AG10803 (cell line): ENCODE data around the gene UFD1.

ENCODE experiments used
- DNase-seq: peaks from one replicate; pipeline ENCODE4 v3.0.0; 2010; ENCODE audit warnings: low read depth
- H3K4me3 ChIP-seq: 2 replicates; pipeline ENCODE4 v1.5.1; 2011; ENCODE audit warnings: mild to moderate bottlenecking, low read length, control low read depth
- TF ChIP-seq, protein P1 (sequence below): conservative IDR thresholded peaks from 2 replicates; pipeline ENCODE4 v1.5.1; 2011; ENCODE audit warnings: mild to moderate bottlenecking, low read length, control low read depth, inconsistent platforms

UFD1 gene

DNA sequence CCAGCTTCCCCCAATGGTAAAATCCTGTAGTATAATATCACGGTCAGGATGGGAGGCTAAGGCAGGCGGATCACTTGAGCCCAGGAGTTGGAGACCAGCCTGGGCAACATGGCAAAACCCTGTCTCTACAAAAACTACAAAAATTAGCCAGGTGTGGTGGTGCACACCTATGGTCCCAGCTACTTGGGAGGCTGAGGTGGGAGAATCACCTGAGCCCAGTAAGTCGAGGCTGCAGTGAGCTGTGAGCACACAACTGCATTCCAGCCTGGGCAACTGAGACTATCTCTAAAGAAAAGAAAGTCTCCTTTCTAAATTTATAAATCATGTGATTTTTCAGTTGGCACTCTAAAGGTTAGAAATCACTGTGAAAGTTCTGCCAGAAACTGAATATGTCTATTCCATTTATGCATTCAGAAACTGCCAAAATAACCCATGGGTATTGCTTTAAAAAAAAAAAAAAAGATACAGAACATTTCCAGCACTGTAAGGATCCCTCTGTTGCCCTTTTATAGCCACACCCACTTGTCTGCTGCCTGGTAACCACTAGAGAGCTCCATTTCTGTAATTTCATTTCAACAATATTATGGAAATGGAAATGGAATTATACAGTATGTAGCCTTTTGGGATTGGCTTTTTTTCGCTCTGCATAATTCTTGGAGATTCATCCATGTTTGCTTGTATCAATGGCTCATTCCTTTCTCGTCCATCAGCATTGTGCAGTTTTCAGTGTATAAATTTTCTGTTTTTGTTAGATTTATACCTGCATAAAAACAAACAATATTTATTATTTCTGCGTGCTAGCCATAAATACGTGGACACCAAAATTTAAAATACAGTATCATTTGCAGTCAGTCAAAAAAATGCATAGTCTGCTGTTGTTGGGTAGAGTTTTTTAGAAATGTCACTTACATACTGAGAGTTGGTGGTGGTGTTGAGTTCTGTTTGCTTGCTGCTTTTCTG lies 10.2 kb upstream of the UFD1 start:
- no peak overlapping the region for H3K4me3 ChIP-seq
- DNase-seq, result peak; percentile 14
- TF ChIP-seq, protein P1, sequence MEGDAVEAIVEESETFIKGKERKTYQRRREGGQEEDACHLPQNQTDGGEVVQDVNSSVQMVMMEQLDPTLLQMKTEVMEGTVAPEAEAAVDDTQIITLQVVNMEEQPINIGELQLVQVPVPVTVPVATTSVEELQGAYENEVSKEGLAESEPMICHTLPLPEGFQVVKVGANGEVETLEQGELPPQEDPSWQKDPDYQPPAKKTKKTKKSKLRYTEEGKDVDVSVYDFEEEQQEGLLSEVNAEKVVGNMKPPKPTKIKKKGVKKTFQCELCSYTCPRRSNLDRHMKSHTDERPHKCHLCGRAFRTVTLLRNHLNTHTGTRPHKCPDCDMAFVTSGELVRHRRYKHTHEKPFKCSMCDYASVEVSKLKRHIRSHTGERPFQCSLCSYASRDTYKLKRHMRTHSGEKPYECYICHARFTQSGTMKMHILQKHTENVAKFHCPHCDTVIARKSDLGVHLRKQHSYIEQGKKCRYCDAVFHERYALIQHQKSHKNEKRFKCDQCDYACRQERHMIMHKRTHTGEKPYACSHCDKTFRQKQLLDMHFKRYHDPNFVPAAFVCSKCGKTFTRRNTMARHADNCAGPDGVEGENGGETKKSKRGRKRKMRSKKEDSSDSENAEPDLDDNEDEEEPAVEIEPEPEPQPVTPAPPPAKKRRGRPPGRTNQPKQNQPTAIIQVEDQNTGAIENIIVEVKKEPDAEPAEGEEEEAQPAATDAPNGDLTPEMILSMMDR, result peak; percentile 22; the same call in 1 of the 2 replicates

- TF ChIP-seq, protein P1, result no peak
- no peak overlapping the region for H3K4me3 ChIP-seq
- no peak for DNase-seq
Observed at GRCh38 chr22:19488285-19488684, 9.3 kb upstream of the UFD1 start.

- TF ChIP-seq, protein P1, result no peak
- no peak overlapping the region for H3K4me3 ChIP-seq
- peak; percentile 61 for DNase-seq
Observed at GRCh38 chr22:19483481-19484244, 4.7 kb upstream of the UFD1 start.

GRCh38 chr22:19482297-19482696 lies 3.3 kb upstream of the UFD1 start:
- no peak for DNase-seq
- TF ChIP-seq, protein P1, result no peak
- H3K4me3 ChIP-seq, result no peak overlapping the region

DNA sequence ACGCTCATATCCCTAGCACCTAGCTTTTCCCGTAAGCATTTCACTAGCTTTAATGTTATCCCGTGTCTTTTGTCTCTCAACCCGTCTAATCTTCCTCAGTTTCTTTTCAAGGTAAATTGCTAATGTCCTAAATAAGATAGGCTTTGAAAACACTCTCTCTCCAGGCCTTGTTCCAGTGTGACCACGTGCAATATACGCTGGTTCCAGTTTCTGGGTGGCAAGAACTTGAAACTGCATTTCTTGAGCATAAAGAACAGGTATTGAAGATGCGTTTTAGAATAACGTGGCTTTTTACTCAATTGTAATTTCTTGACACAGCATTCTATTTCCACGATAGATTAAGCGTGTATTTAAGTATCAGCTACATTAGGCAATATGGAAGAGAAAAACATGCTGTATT lies 1.8 kb upstream of the UFD1 start:
- H3K4me3 ChIP-seq, result no peak overlapping the region; the same call in 1 of the 2 replicates
- DNase-seq, result no peak
- TF ChIP-seq, protein P1, result no peak

GRCh38 chr22:19480173-19480568 lies 1.2 kb upstream of the UFD1 start:
- TF ChIP-seq, protein P1, result no peak
- DNase-seq, result no peak
- peak overlapping the region; percentile 72 for H3K4me3 ChIP-seq
